Measurements from ENCODE around the gene RNF13.
A peak's percentile ranks its signal among the peaks of the same experiment; 100 is the strongest.

The RNF13 gene

DNA sequence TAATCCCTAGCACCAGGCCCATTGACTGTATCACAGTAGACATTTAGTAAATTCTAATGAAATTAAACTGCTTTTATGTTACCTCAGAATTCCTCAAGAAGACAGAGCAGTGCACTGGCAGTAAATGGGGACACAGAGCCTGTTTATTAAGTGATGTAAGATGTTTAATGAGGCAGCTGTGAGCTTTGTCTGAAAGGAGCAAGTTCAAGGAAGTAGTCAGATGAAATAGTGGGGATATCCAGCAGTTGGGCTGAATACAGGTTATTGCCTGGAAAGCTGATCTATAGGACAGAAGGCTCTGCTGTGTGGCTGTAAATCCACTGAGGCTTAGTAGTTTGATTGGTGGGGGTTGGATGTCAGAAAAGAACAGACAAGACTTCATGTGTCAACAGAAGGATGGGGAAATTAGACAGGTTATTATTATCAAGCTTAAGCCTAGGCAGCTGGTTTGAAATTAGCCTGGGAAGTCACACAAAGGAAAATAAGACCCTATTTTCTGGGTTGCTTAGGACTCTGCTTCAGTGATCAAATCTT lies 95.5 kb downstream of the RNF13 start:
- Histone ChIP-seq H3K27me3 (ENCODE audit: insufficient read depth, poor library complexity, severe bottlenecking) (no peaks in the 10 kb centered on the region), H3K27ac (replicated peaks) (no peak overlapping the region), H3K4me3 (replicated peaks; ENCODE audit: insufficient read depth, low read length) (no peak overlapping the region)
- DNase-seq (ENCODE audit: low read depth in 1 of 2, low spot score in 1 of 2): no peak
- TF ChIP-seq, protein P1, sequence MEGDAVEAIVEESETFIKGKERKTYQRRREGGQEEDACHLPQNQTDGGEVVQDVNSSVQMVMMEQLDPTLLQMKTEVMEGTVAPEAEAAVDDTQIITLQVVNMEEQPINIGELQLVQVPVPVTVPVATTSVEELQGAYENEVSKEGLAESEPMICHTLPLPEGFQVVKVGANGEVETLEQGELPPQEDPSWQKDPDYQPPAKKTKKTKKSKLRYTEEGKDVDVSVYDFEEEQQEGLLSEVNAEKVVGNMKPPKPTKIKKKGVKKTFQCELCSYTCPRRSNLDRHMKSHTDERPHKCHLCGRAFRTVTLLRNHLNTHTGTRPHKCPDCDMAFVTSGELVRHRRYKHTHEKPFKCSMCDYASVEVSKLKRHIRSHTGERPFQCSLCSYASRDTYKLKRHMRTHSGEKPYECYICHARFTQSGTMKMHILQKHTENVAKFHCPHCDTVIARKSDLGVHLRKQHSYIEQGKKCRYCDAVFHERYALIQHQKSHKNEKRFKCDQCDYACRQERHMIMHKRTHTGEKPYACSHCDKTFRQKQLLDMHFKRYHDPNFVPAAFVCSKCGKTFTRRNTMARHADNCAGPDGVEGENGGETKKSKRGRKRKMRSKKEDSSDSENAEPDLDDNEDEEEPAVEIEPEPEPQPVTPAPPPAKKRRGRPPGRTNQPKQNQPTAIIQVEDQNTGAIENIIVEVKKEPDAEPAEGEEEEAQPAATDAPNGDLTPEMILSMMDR (IDR thresholded peaks at IDR 0.05; ENCODE audit: insufficient read depth, low read length): no peak
- TF ChIP-seq, protein P2, sequence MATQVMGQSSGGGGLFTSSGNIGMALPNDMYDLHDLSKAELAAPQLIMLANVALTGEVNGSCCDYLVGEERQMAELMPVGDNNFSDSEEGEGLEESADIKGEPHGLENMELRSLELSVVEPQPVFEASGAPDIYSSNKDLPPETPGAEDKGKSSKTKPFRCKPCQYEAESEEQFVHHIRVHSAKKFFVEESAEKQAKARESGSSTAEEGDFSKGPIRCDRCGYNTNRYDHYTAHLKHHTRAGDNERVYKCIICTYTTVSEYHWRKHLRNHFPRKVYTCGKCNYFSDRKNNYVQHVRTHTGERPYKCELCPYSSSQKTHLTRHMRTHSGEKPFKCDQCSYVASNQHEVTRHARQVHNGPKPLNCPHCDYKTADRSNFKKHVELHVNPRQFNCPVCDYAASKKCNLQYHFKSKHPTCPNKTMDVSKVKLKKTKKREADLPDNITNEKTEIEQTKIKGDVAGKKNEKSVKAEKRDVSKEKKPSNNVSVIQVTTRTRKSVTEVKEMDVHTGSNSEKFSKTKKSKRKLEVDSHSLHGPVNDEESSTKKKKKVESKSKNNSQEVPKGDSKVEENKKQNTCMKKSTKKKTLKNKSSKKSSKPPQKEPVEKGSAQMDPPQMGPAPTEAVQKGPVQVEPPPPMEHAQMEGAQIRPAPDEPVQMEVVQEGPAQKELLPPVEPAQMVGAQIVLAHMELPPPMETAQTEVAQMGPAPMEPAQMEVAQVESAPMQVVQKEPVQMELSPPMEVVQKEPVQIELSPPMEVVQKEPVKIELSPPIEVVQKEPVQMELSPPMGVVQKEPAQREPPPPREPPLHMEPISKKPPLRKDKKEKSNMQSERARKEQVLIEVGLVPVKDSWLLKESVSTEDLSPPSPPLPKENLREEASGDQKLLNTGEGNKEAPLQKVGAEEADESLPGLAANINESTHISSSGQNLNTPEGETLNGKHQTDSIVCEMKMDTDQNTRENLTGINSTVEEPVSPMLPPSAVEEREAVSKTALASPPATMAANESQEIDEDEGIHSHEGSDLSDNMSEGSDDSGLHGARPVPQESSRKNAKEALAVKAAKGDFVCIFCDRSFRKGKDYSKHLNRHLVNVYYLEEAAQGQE (IDR thresholded peaks at IDR 0.05; ENCODE audit: insufficient replicate concordance, low read depth): no peak
- TF ChIP-seq POLR2AphosphoS5 (IDR thresholded peaks at IDR 0.05; ENCODE audit: low read depth): no peak
- no peak for TF ChIP-seq GABPA (IDR thresholded peaks at IDR 0.05; ENCODE audit: low read depth)
- no peak for TF ChIP-seq SPI1 (IDR thresholded peaks at IDR 0.05; ENCODE audit: borderline replicate concordance, low read depth)

DNA sequence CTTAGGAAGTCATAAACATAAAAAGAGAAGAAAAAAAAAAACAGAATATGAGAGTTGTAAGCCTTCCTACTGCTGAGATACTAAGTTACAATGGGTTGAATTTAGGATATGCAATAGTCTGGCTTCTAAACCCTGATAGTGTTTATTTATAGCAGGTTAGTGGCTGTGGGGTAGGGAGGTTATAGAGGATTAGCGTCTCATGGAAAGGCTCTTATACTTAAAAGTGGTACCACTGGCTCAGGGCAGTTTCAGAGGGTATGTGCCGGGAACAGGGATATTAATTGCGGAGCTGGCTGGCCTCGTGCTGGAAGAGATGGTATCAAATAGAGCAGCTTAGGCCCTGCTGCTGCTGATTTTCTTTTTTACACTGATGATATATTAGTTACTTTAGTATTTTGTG lies 96.9 kb downstream of the RNF13 start:
- Histone ChIP-seq H3K4me3 (replicated peaks; ENCODE audit: insufficient read depth, low read length) (no peak overlapping the region), H3K27me3 (ENCODE audit: insufficient read depth, poor library complexity, severe bottlenecking) (no peaks in the 10 kb centered on the region), H3K27ac (replicated peaks) (no peak overlapping the region)
- no peak for DNase-seq (ENCODE audit: low read depth in 1 of 2, low spot score in 1 of 2)
- no peak for TF ChIP-seq POLR2AphosphoS5 (IDR thresholded peaks at IDR 0.05; ENCODE audit: low read depth)
- TF ChIP-seq SPI1 (IDR thresholded peaks at IDR 0.05; ENCODE audit: borderline replicate concordance, low read depth): no peak
- TF ChIP-seq, protein P1 (IDR thresholded peaks at IDR 0.05; ENCODE audit: insufficient read depth, low read length): no peak
- no peak for TF ChIP-seq GABPA (IDR thresholded peaks at IDR 0.05; ENCODE audit: low read depth)
- TF ChIP-seq, protein P2 (IDR thresholded peaks at IDR 0.05; ENCODE audit: insufficient replicate concordance, low read depth): no peak

- Histone ChIP-seq H3K27ac (replicated peaks) (no peak overlapping the region), H3K4me3 (replicated peaks; ENCODE audit: insufficient read depth, low read length) (no peak overlapping the region), H3K27me3 (ENCODE audit: insufficient read depth, poor library complexity, severe bottlenecking) (no peaks in the 10 kb centered on the region)
- TF ChIP-seq SPI1 (IDR thresholded peaks at IDR 0.05; ENCODE audit: borderline replicate concordance, low read depth): peak; percentile 52; the same call in 1 of the 2 replicates
- TF ChIP-seq POLR2AphosphoS5 (IDR thresholded peaks at IDR 0.05; ENCODE audit: low read depth): no peak
- no peak for TF ChIP-seq GABPA (IDR thresholded peaks at IDR 0.05; ENCODE audit: low read depth)
- TF ChIP-seq, protein P2 (IDR thresholded peaks at IDR 0.05; ENCODE audit: insufficient replicate concordance, low read depth): no peak
- peak in 1 of 2 experiments; percentile 28 for DNase-seq (ENCODE audit: low read depth in 1 of 2, low spot score in 1 of 2)
Measured at GRCh38 chr3:149917124-149917667, 104.2 kb downstream of the RNF13 start.

All from HL-60 (cell line).